ENCODE measurements around the gene SIPA1. TPM values are rescaled to one million over a fixed set of nuclear protein-coding genes. Genes with fewer than 3 reads are reported as not detected.
"Not testable (repeated sequence)": the region's sequence is repeated elsewhere in the genome, so short reads cannot be mapped to it uniquely, and the experiment has no call there.

SIPA1 gene
- total and polyA plus RNA-seq, 4 donors: 15.4 to 34.9 (median 22.8) TPM

DNA sequence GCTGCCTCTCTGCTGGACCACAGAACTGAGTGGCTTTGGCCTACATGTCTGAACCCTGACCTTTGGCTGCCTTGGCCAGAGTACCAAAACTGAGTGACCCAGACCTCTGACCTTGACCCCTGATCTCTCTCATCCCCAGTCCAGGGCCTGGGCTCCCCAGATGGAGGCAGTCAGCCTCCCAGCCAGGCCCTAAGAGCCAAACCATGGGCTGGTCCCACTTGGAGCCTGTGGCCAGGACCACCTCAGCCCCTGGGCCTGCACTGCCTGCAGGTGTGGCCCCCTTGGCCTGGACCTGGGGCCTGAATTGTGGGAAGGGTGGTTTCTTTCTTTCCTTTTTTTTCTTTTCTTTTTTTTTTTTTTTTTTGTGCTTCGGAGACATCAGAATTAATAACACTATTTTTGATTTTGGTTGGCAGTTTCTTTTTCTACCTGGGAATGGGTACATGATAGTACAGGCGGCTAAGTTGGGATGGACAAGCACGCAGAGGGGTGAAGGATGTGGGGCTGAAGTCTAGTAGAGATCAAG lies 806 bp upstream of the SIPA1 start:
- Histone ChIP-seq H3K9me3 (ENCODE audit: control insufficient read depth in 4 of 4, low read length in 3 of 4) (no peaks in the 10 kb centered on the region), H3K27me3 (ENCODE audit: control insufficient read depth in 4 of 4, insufficient read depth in 4 of 4, low read length in 3 of 4) (no peaks in the 10 kb centered on the region), H3K9ac (ENCODE audit: low read depth in 1 of 2, low read length in 2 of 2) (peak overlapping the region in 1 of 2 donors; percentile 29), H3K27ac (ENCODE audit: low read depth in 1 of 2, low read length in 2 of 2) (peak overlapping the region in 1 of 2 donors; percentile 94), H3K4me3 (ENCODE audit: low read depth in 1 of 3, low read length in 3 of 3) (no peak overlapping the region), H3K36me3 (ENCODE audit: control insufficient read depth in 4 of 4, insufficient read depth in 3 of 4, low read depth in 1 of 4, low read length in 3 of 4) (peaks cover 4 to 22% (median 15%) of the 10 kb centered on the region in 4 donors), H3K4me1 (ENCODE audit: control insufficient read depth in 4 of 4, insufficient read depth in 4 of 4, low read length in 3 of 4) (peaks cover 3 to 56% (median 36%) of the 10 kb centered on the region in 4 donors)
- no peak for DNase-seq (ENCODE audit: low spot score)
- 95% methylated on average over 3 of the region's 3 CpGs for WGBS
- TF ChIP-seq, protein P1, sequence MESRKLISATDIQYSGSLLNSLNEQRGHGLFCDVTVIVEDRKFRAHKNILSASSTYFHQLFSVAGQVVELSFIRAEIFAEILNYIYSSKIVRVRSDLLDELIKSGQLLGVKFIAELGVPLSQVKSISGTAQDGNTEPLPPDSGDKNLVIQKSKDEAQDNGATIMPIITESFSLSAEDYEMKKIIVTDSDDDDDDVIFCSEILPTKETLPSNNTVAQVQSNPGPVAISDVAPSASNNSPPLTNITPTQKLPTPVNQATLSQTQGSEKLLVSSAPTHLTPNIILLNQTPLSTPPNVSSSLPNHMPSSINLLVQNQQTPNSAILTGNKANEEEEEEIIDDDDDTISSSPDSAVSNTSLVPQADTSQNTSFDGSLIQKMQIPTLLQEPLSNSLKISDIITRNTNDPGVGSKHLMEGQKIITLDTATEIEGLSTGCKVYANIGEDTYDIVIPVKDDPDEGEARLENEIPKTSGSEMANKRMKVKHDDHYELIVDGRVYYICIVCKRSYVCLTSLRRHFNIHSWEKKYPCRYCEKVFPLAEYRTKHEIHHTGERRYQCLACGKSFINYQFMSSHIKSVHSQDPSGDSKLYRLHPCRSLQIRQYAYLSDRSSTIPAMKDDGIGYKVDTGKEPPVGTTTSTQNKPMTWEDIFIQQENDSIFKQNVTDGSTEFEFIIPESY (IDR thresholded peaks at IDR 0.05): no peak
- TF ChIP-seq, protein P2, sequence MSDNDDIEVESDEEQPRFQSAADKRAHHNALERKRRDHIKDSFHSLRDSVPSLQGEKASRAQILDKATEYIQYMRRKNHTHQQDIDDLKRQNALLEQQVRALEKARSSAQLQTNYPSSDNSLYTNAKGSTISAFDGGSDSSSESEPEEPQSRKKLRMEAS (IDR thresholded peaks at IDR 0.05): no peak
- TF ChIP-seq HNF4A (conservative IDR thresholded peaks at IDR 0.05) (peak; percentile 78 to 90), RAD21 (IDR thresholded peaks at IDR 0.05) (no peak), SP1 (IDR thresholded peaks at IDR 0.05) (no peak), TAF1 (conservative IDR thresholded peaks at IDR 0.05) (no peak), RXRA (IDR thresholded peaks at IDR 0.05) (peak; percentile 52 to 70), HNF4G (IDR thresholded peaks at IDR 0.05) (peak; percentile 19), EGR1 (IDR thresholded peaks at IDR 0.05; ENCODE audit: low read depth in 2 of 2) (no peak), FOXA1 (IDR thresholded peaks at IDR 0.05) (no peak), NR2F2 (IDR thresholded peaks at IDR 0.05) (peak; percentile 96)
- TF ChIP-seq, protein P3, sequence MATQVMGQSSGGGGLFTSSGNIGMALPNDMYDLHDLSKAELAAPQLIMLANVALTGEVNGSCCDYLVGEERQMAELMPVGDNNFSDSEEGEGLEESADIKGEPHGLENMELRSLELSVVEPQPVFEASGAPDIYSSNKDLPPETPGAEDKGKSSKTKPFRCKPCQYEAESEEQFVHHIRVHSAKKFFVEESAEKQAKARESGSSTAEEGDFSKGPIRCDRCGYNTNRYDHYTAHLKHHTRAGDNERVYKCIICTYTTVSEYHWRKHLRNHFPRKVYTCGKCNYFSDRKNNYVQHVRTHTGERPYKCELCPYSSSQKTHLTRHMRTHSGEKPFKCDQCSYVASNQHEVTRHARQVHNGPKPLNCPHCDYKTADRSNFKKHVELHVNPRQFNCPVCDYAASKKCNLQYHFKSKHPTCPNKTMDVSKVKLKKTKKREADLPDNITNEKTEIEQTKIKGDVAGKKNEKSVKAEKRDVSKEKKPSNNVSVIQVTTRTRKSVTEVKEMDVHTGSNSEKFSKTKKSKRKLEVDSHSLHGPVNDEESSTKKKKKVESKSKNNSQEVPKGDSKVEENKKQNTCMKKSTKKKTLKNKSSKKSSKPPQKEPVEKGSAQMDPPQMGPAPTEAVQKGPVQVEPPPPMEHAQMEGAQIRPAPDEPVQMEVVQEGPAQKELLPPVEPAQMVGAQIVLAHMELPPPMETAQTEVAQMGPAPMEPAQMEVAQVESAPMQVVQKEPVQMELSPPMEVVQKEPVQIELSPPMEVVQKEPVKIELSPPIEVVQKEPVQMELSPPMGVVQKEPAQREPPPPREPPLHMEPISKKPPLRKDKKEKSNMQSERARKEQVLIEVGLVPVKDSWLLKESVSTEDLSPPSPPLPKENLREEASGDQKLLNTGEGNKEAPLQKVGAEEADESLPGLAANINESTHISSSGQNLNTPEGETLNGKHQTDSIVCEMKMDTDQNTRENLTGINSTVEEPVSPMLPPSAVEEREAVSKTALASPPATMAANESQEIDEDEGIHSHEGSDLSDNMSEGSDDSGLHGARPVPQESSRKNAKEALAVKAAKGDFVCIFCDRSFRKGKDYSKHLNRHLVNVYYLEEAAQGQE (IDR thresholded peaks at IDR 0.05): no peak

DNA sequence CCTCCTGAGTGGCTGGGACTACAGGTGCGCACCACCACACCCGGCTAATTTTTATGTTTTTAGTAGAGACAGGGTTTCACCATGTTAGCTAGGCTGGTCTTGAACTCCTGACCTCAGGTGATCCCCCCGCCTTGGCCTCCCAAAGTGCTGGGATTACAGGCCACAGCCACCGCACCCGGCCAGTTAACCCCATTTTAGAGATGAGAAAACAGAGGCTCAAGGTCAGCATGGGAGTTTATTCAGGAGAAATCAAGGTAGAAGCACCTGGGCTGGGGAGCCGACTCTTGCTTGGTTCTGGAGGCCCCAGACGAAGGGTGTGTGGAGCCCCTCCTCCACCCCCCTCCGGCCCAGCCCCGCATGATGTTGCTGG lies 1.3 kb downstream of the SIPA1 start:
- DNase-seq (ENCODE audit: low spot score); H3K4me3 ChIP-seq (ENCODE audit: low read depth in 1 of 3, low read length in 3 of 3); H3K27me3 ChIP-seq (ENCODE audit: control insufficient read depth in 4 of 4, insufficient read depth in 4 of 4, low read length in 3 of 4); H3K9ac ChIP-seq (ENCODE audit: low read depth in 1 of 2, low read length in 2 of 2); H3K9me3 ChIP-seq (ENCODE audit: control insufficient read depth in 4 of 4, low read length in 3 of 4): not testable (repeated sequence)
- H3K36me3 ChIP-seq (ENCODE audit: control insufficient read depth in 4 of 4, insufficient read depth in 3 of 4, low read depth in 1 of 4, low read length in 3 of 4): peaks cover 4 to 20% (median 16%) of the 10 kb centered on the region in 4 donors
- peak overlapping the region; percentile 91 to 94 for H3K27ac ChIP-seq (ENCODE audit: low read depth in 1 of 2, low read length in 2 of 2)
- WGBS: 88% methylated on average over 9 of the region's 9 CpGs
- H3K4me1 ChIP-seq (ENCODE audit: control insufficient read depth in 4 of 4, insufficient read depth in 4 of 4, low read length in 3 of 4): peaks cover 3 to 46% (median 28%) of the 10 kb centered on the region in 4 donors

Data from liver (tissue), 9 donors.